ENCODE measurements around the gene TMSB10. TPM values are rescaled to one million over a fixed set of nuclear protein-coding genes. Genes with fewer than 3 reads are reported as not detected.

The TMSB10 gene
- total RNA-seq, 4 donors from 2014 or later: 2,816 to 4,346 (median 4,048) TPM

GRCh38 chr2:84886791-84887190, 18.7 kb upstream of the TMSB10 start:
- TF ChIP-seq CTCF (IDR thresholded peaks at IDR 0.05): no peak
- no peak for ATAC-seq (ENCODE audit: low FRiP score)
- DNase-seq (ENCODE audit: low spot score): no peak

GRCh38 chr2:84888401-84889276, 16.8 kb upstream of the TMSB10 start:
- TF ChIP-seq CTCF (IDR thresholded peaks at IDR 0.05): no peak
- DNase-seq (ENCODE audit: low spot score): no peak
- ATAC-seq (ENCODE audit: low FRiP score): peak; percentile 80

- ATAC-seq (ENCODE audit: low FRiP score): no peak
- DNase-seq (ENCODE audit: low spot score): no peak
- no peak for TF ChIP-seq CTCF (IDR thresholded peaks at IDR 0.05)
Measured at GRCh38 chr2:84889332-84889731, 16.1 kb upstream of the TMSB10 start.

GRCh38 chr2:84891355-84892010, 14.0 kb upstream of the TMSB10 start:
- no peak for TF ChIP-seq CTCF (IDR thresholded peaks at IDR 0.05)
- ATAC-seq (ENCODE audit: low FRiP score) (no peak), DNase-seq (ENCODE audit: low spot score) (no peak)

GRCh38 chr2:84894131-84894586, 11.3 kb upstream of the TMSB10 start:
- DNase-seq (ENCODE audit: low spot score): no peak
- ATAC-seq (ENCODE audit: low FRiP score): no peak

GRCh38 chr2:84894758-84895520, 10.5 kb upstream of the TMSB10 start:
- TF ChIP-seq CTCF (IDR thresholded peaks at IDR 0.05): no peak
- DNase-seq (ENCODE audit: low spot score) (no peak), ATAC-seq (ENCODE audit: low FRiP score) (peak; percentile 28)

More at GRCh38 chr2:84894131-84894586, 11.3 kb upstream of the TMSB10 start:
- TF ChIP-seq CTCF (IDR thresholded peaks at IDR 0.05): no peak

Data from omental fat pad (tissue), 4 donors.